ENCODE measurements around the gene ELOVL6. TPM values are rescaled to one million over a fixed set of nuclear protein-coding genes. Genes with fewer than 3 reads are reported as not detected.
"Not testable (repeated sequence)": the region's sequence is repeated elsewhere in the genome, so short reads cannot be mapped to it uniquely, and the experiment has no call there.

Gene ELOVL6
- total RNA-seq, 1 experiment from 2014 or later: 12.9 TPM

DNA sequence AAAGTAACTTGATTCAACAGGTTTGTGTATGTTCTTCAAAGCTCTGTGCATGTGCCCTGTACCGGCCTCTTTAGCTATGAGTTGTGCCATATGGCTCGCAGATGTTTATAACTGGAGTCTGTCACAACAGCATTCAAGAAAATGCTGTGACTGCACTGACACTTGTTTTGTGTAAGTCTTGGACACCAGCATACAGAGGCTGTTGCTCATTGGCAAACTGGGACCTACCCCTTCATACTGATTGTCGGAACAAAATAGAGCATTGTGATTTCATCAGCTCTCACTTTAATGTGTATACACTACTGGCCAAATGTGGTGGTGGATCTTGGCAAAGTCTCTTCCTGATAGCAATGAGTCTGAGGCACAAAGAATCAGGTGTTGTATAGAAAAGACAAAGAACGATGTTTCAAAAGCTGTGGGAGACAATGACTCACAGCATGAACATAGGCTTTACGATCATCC lies 151.8 kb downstream of the ELOVL6 start:
- no peaks in the 10 kb centered on the region for H3K9me3 ChIP-seq
- H3K4me3 ChIP-seq: no peak overlapping the region
- H3K36me3 ChIP-seq: 0 out of 2 replicates have a peak, but pooled peaks cover 2% of the 10 kb centered on the region
- H3K27me3 ChIP-seq: no peaks in the 10 kb centered on the region
- no peak for DNase-seq

DNA sequence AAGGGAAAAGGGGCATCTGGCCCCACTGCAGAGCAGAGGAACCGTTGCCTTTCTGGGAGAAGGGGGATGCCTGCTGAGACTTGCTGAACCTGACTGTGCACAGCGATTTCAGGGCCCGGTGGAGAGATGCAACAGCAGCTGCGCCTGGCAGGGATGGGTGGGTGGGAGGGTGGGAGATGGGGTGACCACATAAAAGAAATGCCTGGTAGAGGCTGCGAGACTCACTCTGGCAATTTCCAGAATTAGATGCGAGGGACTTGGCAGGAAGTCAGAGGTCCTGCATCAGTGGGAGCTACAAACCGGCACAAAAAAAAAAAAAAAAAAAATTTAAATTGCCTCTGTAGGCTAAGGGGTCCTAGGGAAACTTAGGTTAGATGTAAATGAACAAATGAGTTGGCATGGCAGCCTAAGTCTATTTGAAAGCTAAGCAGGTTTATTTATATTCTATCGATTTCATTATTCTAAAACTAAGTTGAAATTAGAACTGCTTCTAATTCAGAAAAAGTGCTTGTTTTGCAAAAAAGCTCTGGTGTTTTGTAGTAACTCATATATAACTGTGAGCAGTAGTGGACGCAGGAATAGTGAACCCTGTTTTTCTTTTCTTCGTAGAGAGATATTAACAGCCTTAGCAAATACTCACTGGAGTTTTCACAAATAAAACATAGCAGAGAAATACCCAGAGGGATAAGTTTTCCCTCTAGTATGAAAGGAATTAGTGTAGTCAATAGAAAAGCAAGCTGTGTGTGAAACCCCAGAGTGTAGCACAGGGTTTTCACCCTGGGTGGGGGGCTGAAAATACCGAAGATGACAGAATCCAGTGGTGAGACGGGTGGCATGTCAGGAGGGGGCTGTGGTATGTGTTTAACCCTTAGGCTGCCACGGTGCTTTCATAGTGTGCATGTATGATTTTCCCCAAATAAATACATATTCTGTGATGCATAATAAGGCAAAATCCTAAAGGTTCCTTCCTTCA lies 155.6 kb downstream of the ELOVL6 start:
- DNase-seq: no peak
- no peaks in the 10 kb centered on the region for H3K9me3 ChIP-seq
- no peak overlapping the region for H3K4me3 ChIP-seq
- H3K36me3 ChIP-seq: no peaks in the 10 kb centered on the region
- H3K27me3 ChIP-seq: no peaks in the 10 kb centered on the region

DNA sequence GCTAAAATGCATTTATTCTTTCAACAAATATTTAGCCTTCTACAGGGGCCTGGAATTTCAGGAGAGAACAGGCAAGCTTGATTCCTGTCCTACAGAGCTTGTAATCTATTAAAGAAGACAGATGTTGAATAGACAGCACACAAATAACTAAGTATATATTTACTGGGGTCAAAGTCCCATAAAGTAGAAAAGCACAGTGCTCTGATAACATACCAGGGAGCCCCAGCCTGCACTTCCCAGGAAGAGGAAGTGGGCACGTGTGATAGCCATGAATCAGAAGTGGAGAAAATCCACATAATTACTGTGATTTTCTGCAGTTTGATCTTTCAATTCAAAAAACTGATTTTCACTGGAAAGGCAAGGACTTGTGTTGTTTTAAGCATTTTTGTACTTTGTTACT lies 156.7 kb downstream of the ELOVL6 start:
- no peaks in the 10 kb centered on the region for H3K36me3 ChIP-seq
- no peak overlapping the region for H3K4me3 ChIP-seq
- H3K9me3 ChIP-seq: no peaks in the 10 kb centered on the region
- H3K27me3 ChIP-seq: no peaks in the 10 kb centered on the region
- DNase-seq: no peak

DNA sequence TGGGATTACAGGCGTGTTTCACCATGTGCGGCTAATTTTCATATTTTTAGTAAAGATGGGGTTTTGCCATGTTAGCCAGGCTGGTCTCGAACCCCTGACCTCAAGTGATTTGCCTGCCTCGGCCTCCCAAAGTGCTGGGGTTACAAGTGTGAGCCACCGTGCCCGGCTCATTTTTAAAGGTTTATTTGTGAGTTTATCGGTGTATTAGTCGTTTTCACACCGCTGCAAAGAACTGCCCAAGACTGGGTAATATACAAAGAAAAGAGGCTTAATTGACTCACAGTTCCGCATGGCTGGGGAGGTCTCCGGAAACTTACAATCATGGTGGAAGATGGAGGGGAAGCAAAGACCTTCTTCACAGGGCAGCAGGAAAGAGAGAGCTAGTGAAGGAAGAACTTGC lies 159.3 kb downstream of the ELOVL6 start:
- not testable (repeated sequence) for H3K4me3 ChIP-seq, DNase-seq, H3K27me3 ChIP-seq, H3K9me3 ChIP-seq, H3K36me3 ChIP-seq

DNA sequence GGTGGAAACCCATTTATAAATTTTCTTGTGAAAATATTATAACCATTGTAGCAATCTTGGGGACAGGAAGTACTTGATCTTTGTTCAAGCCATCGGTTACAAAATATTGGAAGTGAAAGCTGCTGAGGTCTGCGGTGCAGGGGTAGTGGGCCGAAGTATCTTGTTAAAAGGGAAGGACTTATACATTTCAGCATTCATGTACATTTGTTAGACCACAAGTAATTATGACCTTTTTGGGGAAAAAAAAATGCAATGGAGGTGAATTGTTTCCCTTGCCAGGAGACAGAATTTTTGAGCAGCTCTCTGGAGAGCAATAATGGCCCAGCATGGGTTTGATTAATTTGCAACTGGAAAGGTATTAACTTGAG lies 164.4 kb downstream of the ELOVL6 start:
- Histone ChIP-seq H3K4me3 (no peak overlapping the region), H3K36me3 (no peaks in the 10 kb centered on the region), H3K27me3 (no peaks in the 10 kb centered on the region), H3K9me3 (no peaks in the 10 kb centered on the region)
- no peak for DNase-seq

DNA sequence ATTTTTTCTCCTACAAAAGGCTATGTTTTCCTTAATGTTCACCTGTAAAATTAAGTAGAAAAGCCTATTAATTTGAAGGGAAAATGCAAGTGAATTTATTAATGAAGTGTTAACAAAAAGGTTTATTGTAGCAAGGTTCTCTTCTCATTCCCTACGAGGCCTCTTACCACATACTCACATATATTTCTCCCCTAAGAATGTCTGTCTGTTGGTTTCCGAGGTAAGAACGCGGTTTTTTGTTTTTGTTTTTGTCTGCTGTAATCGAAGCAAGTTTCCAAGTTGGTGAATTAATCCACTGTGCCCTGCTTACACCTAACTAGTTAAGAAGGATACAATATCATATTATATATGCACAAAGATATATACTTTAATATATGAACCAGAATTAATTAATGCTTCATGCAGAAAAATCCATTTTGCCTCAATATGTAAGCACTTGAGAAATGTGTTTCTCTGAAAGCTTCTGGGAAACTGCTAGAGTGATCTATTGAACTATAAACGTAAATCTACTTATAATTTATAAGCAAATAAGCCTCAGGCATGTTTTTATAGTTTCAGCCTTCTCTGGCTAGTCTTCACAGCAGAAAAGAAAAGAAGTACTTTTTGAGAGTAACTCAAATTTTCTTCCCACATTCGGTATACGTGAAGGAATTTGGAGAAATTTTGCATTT lies 164.9 kb downstream of the ELOVL6 start:
- Histone ChIP-seq H3K27me3 (no peaks in the 10 kb centered on the region), H3K9me3 (no peaks in the 10 kb centered on the region), H3K4me3 (no peak overlapping the region), H3K36me3 (no peaks in the 10 kb centered on the region)
- DNase-seq: no peak

DNA sequence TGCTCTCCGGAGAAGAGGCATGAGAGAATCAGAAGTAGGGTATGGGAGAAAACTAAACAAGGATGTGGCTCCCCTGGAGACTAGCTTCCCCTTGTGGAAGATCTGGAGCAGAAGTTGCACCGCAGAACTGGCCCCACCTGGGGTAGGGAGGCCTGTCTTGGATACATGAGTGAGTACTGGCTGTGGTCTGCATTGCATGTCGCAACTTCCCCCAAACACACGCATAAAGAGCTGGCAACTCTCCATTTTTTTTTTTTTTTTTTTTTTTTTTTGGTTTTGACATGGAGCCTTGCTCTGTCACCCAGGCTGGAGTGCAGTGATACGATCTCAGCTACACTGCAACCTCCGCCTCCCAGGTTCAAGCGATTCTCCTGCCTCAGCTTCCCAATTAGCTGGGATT lies 165.8 kb downstream of the ELOVL6 start:
- no peak overlapping the region for H3K4me3 ChIP-seq
- H3K36me3 ChIP-seq: no peaks in the 10 kb centered on the region
- DNase-seq: no peak
- no peaks in the 10 kb centered on the region for H3K27me3 ChIP-seq
- H3K9me3 ChIP-seq: no peaks in the 10 kb centered on the region

DNA sequence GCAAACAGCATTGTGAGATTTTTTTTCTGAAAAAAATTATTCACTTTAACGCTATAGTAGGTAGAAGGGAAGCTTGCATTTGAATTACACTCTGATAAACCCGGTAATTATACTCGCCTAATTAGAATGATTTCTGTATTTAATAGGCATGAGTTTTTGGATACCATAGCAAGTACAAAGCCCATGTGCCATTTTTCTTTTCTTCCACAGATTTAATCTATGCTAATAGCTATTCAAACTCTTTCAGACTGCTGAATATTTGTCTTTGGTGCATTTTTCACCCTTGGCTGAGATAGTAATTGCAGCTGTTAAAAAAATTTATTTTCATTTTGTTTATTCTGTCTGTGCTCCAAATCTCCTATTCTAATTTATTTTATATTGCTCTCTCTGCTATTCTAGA lies 172.7 kb downstream of the ELOVL6 start:
- Histone ChIP-seq H3K9me3 (no peaks in the 10 kb centered on the region), H3K36me3 (no peaks in the 10 kb centered on the region), H3K4me3 (no peak overlapping the region), H3K27me3 (no peaks in the 10 kb centered on the region)
- no peak for DNase-seq

DNA sequence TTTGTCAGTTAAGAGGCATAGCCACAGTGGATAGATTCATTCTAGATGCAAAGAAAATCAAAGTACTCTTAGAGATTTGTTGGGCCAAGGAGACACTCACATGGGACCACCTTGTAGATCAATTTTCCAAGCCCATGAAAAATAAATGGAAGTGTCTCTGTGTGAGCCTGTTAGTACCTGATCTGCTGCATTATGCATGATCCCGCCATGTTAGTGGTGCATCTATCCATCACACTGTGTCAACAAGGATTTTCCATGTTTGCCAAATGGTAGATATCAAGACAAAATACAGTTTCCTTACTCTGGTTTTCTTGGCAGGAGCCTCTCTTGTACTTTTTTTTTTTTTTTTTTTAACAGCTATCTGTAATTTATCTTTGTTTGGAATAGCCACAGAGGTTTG lies 173.4 kb downstream of the ELOVL6 start:
- Histone ChIP-seq H3K4me3 (no peak overlapping the region), H3K9me3 (no peaks in the 10 kb centered on the region), H3K36me3 (no peaks in the 10 kb centered on the region), H3K27me3 (no peaks in the 10 kb centered on the region)
- no peak for DNase-seq

DNA sequence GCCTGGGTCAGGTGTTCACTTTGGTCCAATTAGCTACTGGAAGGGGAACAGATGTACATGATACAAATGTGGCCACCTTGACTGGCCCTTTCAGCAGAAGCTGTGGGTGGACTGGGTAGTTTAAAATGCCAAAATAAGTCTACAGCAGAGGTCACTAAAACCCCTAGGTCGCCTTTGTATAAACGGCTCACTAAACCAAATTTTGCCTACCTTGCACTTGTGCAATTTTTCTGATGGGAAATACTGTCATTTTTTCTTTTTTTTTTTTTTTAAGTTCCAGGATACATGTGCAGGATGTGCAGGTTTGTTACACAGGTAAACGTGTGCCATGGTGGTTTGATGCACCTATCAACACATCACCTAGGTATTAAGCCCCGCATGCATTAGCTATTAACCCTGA lies 176.0 kb downstream of the ELOVL6 start:
- DNase-seq: no peak
- H3K4me3 ChIP-seq: no peak overlapping the region
- H3K9me3 ChIP-seq: no peaks in the 10 kb centered on the region
- H3K27me3 ChIP-seq: no peaks in the 10 kb centered on the region
- H3K36me3 ChIP-seq: no peaks in the 10 kb centered on the region

DNA sequence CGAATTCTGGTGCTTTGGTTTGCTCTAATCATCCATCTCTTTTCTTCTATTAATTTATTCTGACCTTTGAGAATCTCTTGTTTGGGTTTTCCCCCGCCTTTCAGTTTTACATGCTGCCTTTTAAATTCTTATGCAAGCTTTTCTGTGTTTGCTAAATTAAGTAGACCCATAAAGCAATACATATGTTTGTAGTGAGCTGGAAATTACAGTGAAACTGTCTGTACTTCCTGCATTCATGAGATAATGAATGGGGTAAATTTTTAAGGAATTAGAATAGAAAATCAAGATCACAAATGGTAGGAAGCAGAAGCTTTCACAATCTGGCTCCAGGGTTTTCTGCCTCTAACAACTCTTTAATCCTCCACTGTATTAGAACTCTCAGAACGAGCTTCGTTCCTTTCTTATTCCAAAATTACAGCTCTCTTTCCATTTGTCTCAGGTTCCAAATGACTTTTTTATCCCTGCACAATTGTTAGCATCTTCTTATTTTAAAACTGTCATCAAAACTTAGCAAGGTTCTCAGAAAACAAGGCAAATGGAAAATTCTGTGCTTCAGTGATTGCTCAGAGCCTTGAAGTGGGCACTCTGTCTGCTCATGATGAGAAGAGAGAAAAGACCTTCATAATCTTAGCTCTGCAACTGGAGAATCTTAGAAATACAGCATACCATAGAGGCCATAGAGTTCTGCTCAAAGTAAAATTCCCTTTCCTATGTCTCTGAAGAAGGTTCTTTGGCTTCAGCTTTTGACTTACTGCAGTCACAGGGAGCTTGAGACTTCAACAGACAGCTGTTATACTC lies 177.6 kb downstream of the ELOVL6 start:
- H3K27me3 ChIP-seq: no peaks in the 10 kb centered on the region
- no peak for DNase-seq
- H3K36me3 ChIP-seq: no peaks in the 10 kb centered on the region
- H3K9me3 ChIP-seq: no peaks in the 10 kb centered on the region
- no peak overlapping the region for H3K4me3 ChIP-seq

DNA sequence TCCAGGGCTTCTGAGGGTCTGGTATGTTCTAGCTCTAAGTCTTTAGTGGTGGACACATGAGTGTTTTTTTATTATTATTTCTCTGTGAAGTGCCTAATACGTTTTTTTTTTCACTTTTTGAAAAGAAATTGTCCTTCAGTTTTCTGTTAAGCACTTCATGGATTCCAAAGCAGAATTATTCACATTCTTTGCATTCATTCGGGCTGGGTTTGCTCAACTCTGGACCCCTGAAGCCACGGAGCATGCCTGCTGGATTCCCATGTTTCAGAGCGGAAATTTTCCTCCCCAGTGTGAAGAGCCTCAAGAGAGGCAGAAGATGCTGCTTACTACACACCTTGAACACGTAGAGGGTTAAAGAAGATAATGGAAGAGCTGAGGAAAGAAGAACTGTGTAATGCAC lies 178.3 kb downstream of the ELOVL6 start:
- no peak for DNase-seq
- Histone ChIP-seq H3K27me3 (no peaks in the 10 kb centered on the region), H3K9me3 (no peaks in the 10 kb centered on the region), H3K36me3 (no peaks in the 10 kb centered on the region), H3K4me3 (no peak overlapping the region)

DNA sequence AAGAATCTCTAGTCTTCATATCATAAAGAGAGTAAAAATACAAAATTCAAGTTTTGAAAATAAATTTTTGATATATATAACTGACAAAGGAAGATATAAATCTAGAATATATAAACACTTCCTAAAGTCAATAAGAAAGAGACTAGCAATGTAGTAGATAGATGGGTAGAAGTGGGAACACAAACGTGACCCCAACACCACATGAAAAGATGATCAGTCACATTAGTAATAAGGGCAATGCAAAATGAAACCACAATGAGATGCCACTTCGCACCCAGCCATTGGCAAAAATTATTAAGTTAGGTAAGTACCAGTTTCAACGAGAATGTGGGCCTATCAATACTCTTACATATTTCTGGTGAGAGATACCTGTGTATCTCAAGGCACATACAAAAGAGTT lies 179.3 kb downstream of the ELOVL6 start:
- H3K36me3 ChIP-seq: no peaks in the 10 kb centered on the region
- no peaks in the 10 kb centered on the region for H3K27me3 ChIP-seq

DNA sequence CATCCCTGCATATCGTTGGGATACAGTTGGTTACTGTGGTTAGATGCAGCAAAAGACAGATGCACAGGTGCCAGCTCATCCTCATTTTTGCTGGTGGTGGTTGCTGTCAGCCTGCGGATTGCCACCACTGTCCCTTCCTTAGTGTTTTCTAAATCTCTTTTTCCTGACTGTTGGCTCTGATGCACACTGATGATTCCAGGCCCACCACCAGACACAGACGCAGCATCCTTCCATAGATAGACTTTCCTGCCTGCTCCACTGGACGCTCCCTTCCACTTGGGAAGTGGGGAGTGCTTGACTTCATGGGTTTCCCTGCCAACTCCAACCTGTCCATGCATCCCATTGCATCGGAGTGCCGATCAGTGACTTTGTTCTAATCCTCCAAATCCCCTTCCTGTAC lies 184.2 kb downstream of the ELOVL6 start:
- no peaks in the 10 kb centered on the region for H3K27me3 ChIP-seq
- no peak overlapping the region for H3K4me3 ChIP-seq
- no peaks in the 10 kb centered on the region for H3K36me3 ChIP-seq
- no peak for DNase-seq
- H3K9me3 ChIP-seq: no peaks in the 10 kb centered on the region

More for the DNA sequence above, 179.3 kb downstream of the ELOVL6 start:
- no peak for DNase-seq
- H3K4me3 ChIP-seq: no peak overlapping the region
- no peaks in the 10 kb centered on the region for H3K9me3 ChIP-seq

DNA sequence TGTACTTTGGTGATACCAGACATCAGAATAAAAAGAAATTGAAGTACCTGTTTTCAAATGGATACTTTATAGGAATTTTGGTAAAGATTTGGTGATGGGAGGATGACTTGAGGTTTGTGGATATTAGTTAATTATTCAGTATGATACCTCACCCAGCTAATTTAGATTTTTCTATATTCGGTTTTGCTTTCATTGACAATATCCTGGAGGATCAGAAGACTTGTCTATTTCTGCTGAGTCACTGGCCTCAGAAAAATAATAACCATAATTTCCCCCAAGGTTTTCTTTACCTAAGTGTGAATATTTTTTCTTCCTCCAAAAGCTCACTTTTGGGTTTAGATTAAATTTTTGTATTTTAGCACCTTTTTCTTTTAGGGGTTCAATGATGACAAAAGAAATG lies 185.5 kb downstream of the ELOVL6 start:
- no peak for DNase-seq
- no peak overlapping the region for H3K4me3 ChIP-seq
- H3K27me3 ChIP-seq: no peaks in the 10 kb centered on the region
- no peaks in the 10 kb centered on the region for H3K36me3 ChIP-seq
- H3K9me3 ChIP-seq: no peaks in the 10 kb centered on the region

DNA sequence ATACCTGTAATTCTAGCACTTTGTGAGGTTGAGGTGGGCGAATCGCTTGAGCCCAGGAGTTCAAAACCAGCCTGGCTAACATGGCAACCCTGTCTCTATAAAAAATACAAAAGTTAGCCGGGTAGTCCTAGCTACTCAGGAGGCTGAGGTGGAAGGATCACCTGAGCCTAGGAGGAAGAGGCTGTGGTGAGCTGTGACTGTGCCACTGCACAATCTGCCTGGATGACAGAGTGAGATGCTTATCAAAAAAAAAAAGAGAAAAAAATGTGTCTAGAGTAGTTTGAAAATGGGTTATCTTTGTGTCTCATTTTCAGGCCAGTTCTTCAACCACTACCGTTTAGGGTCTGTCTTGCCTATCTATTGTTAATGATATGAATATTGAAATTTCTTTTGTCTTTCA lies 187.6 kb downstream of the ELOVL6 start:
- no peak overlapping the region for H3K4me3 ChIP-seq
- H3K36me3 ChIP-seq: no peaks in the 10 kb centered on the region
- no peaks in the 10 kb centered on the region for H3K27me3 ChIP-seq
- no peak for DNase-seq
- H3K9me3 ChIP-seq: no peaks in the 10 kb centered on the region

DNA sequence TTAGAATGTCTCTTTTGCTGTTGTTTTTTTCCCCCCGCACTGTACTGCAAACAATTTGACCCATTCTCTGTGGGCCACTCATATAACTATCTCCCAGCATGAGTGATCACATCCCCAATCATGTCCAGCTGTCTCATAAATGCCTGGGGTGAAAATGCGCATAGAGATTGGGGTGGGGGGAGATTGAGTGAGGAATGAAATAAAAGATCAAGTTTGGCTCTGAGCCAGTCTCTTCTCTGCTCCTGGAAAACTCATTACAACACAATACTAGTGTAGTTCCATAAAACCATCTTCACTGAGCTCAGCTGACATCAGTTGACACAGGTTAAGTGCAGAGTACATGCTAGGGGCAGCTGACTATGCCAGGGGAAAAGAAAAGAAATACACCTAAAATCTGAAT lies 188.9 kb downstream of the ELOVL6 start:
- Histone ChIP-seq H3K36me3 (no peaks in the 10 kb centered on the region), H3K9me3 (no peaks in the 10 kb centered on the region), H3K27me3 (no peaks in the 10 kb centered on the region), H3K4me3 (no peak overlapping the region)
- no peak for DNase-seq

All from MG63 (cell line).